ENCODE results near the gene SLC46A3.

GRCh38 chr13:28744656-28745055, 25.9 kb upstream of the SLC46A3 start:
- TF ChIP-seq CHD1 (IDR thresholded peaks at IDR 0.05; ENCODE audit: low read depth, low read length) (no peak), ATF3 (IDR thresholded peaks at IDR 0.05; ENCODE audit: borderline replicate concordance, extremely low read depth, low read depth, low read length) (no peak), CTCF (IDR thresholded peaks at IDR 0.05 in 2 of 3, conservative IDR thresholded peaks at IDR 0.05 in 1 of 3; ENCODE audit: control insufficient read depth in 2 of 3, extremely low read depth in 1 of 3, insufficient read depth in 1 of 3, low read depth in 3 of 3, low read length in 3 of 3) (no peak), JUNB (IDR thresholded peaks at IDR 0.05) (no peak), ZNF274 (IDR thresholded peaks at IDR 0.05; ENCODE audit: insufficient read depth, insufficient read length) (no peak), TCF12 (IDR thresholded peaks at IDR 0.05; ENCODE audit: low read depth, low read length) (no peak), BHLHE40 (IDR thresholded peaks at IDR 0.05; ENCODE audit: borderline replicate concordance in 1 of 2, low read depth in 2 of 2, low read length in 1 of 2) (no peak), USF2 (IDR thresholded peaks at IDR 0.05; ENCODE audit: borderline replicate concordance, low read depth, low read length) (no peak), ZSCAN29 (IDR thresholded peaks at IDR 0.05) (no peak), CBX5 (IDR thresholded peaks at IDR 0.05; ENCODE audit: low read depth) (no peak), FOS (IDR thresholded peaks at IDR 0.05; ENCODE audit: borderline replicate concordance, extremely low read depth, insufficient read length) (no peak), TARDBP (IDR thresholded peaks at IDR 0.05; ENCODE audit: borderline replicate concordance) (no peak), NFXL1 (IDR thresholded peaks at IDR 0.05; ENCODE audit: borderline replicate concordance) (no peak)

Measured in GM12878 (cell line).